Cerebellar nuclear complex (tissue), 1 donor: ENCODE data around the gene LTBP2.

Experiments used
- DNase-seq, 2 experiments: peaks; one replicate each; lab custom pipeline; 2025; lab: John Stamatoyannopoulos, UW

Gene LTBP2

GRCh38 chr14:74638066-74638465 lies 26.0 kb upstream of the LTBP2 start:
- DNase-seq, result no peak

GRCh38 chr14:74637178-74637550 lies 25.1 kb upstream of the LTBP2 start:
- no peak for DNase-seq

DNA sequence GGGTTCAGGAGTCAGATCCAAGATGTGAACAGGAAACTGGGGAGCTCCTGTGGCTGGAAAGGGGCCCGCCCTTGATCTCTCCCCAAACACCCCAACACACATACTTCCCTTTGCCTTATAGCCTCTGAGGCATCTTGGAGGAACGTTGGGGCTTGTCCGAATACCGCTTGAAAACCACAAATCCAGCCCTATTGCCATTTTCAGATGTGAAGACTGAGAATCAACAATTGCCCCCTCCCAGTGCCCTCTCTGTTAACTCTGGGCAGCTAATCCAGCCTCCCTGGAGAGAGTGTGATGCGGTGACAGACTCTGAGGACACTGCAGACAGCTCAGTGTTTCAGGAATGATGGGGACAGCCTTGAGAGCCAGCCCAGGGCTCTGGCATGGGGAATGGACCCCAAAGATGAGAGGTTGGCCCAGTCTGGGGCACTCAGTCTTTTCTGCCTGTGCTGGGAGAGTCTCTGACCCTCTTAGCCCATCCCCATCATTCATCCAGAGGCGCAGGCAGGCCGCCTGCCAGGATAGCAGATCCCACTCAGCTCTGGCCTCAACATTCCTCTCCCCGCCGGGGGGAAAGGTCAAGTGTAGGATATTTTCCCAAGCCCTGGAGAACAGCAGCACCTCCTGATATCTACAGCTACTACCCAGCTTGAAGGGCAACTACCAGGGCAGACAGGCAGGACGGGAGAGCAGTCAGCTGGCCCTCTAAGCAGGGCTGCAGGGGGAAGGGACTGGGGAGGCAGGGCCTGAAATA lies 24.6 kb upstream of the LTBP2 start:
- no peak for DNase-seq

DNA sequence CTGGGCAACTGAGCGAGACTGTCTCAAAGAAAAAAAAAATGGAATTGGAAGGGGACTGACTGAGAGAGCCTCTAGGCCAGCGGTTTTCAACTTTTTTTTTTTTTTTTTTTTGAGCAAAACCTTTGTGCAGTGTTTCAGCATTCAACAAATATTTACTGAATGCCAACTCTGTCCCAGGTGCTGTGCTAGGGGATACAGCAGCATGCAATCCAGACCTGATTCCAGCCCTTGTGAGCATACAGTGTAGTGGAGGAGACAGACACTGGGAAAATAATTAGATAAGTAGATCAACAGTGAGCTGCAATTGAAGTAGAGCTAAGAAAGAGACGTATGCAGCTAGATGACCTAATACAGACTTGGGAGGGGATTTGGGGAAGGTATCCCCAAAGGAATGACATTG lies 23.8 kb upstream of the LTBP2 start:
- DNase-seq, result no peak

- no peak for DNase-seq
Measured at GRCh38 chr14:74634964-74635363, 22.9 kb upstream of the LTBP2 start.

DNA sequence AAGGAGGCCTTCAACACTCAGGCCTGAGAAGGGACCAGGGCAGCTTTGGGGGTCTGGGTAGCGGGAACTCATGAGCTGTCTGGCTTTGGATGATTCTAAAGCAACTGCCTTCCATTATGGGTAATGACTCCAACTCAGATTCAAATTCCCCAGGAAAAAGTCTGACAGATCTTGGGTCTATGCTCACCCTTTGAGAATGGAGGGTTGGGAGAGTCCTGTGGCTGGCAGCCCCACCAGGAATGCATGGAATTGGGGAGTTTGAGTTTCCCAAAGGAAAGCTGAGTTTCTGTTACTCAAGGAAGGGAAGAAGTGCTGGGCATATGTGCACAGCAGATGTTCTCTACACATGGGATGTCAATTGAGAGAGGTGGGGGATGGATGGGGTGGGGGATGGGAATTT lies 22.4 kb upstream of the LTBP2 start:
- DNase-seq, result no peak

- no peak for DNase-seq
Measured at GRCh38 chr14:74630881-74631690, 19.0 kb upstream of the LTBP2 start.

- no peak for DNase-seq
Measured at GRCh38 chr14:74628418-74628817, 16.4 kb upstream of the LTBP2 start.

GRCh38 chr14:74627076-74627475 lies 15.0 kb upstream of the LTBP2 start:
- no peak for DNase-seq

DNA sequence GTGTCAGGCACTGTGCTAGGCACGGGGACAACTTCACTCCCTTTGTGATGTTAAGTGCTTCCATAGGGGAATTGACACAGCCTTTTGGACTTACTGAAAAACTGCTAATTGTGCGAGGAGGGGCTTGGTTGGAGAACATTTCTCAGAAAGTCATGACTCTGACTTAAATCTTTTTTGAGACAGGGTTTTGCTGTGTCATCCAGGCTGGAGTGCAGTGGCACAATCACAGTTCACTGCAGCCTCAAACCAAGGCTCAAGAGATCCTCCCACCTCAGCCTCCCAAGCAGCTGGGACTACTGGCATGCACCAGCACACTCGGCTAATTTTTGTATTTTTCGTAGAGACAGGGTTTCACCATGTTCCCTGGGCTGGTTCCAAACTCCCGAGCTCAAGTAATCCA lies 10.2 kb upstream of the LTBP2 start:
- no peak for DNase-seq

GRCh38 chr14:74621556-74621955 lies 9.5 kb upstream of the LTBP2 start:
- no peak for DNase-seq

DNA sequence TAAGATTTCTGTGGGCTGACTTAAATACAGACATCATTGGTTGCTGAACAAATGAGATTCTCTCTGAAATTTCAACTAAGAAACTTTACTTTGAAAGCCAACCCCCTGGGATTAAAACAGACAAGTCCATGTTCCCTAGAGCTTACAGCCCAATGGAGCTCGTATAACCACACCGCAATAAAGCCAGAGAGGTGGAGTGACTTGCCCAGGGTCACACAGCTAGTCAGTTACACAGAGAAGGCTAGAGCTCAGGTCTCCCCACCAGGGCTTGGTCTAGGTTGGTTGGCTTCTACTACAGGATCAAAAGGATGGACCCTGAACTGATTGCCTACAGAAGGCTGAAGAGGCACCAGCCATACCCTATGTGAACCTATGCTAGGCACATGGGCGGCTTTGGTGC lies 8.9 kb upstream of the LTBP2 start:
- no peak for DNase-seq

DNA sequence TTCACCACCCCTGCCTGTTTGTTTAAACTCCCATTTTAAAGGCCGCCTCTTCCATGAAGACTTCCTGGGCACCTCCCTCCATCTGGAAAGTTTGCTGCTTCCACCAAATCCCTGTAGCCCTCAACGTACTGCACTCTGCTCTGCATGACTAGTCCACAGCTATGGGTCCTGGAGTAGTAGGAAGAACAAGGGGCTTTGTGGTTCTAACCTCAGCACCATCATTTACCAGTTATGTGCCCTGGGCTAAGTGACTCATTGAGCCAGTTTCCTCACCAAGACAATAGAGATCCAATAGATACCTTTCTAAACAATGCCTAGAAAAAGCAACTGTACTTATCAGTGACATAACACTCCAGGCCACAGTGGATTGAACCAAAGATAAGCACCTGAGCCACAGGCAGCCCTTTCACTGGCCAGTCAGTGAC lies 8.5 kb upstream of the LTBP2 start:
- no peak for DNase-seq

DNA sequence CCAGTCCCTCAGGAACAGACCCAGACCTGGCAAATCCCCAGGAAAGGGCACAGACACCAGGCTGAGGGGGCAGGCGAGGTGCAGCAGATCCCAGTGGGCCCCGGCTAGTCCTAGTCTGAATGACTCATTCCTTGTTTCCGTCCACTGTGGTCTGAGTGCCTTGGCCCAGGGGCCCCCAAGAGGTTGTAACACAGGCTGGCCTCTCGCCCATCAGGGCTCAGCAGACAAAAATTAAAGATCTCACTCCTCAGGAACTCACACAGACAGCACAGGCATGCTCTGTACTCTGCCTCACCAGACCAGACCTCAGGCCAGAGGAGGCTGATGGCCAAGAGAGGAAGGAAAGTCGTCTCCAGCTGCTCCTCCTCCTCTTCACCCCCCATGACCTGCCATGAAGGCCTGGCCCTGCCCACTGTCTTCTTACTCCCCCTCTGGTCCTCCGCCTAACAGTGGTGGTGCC lies 7.7 kb upstream of the LTBP2 start:
- no peak for DNase-seq

- DNase-seq, result no peak
Measured at GRCh38 chr14:74618078-74618952, 6.3 kb upstream of the LTBP2 start.

DNA sequence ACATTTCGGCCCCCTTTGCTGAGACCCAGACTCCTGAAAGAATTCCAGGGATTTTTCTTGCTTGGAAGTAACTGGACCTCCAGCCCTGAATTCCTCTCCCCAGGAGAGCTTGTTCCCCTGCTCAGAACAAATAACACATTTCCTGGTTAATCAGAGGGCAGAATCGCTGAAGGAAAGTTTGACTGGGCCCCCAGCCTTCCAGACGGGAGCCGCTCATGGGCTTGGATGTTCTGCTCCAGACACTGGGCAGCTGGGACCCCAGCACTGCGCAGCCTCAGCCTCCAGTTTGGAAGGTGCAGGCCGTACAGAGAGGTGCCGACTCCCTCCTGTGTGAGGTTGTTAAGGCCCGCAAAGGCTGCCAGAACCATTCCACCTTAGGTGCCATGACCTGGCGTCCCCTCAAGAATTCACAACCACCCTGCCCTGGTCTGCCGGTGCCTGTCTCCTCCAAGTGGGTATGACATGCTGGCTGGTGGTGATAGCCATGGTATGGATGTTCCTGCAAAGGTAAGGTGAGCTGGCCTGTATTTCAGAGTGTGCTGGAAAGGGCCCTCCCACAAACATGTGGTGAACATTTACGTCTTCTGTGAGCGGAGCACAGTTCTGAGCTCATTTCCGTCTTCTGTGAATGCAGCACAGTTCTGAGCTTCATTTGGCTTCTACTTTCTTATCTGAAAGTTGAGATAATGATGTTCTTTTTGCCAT lies 5.1 kb upstream of the LTBP2 start:
- DNase-seq, result no peak

DNA sequence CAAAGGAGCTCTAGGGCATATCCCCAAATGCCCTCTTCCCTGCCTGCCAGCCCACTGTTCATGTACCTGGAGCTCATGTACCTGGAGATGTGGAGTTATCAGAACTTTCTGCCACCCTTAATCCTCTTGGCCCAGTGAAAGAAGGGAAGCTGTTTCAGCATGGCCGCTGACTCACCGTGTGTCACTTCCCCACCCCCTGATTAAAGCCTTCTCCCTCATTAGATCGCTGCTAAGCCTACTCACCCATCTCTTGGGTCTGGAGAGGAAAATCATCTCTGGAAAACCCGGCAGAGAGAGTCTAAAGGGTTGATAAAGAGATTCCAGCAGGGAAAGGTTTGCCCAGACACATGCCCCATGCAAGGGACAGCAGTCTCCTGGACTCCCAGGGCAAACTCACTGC lies 4.5 kb upstream of the LTBP2 start:
- DNase-seq, result no peak

DNA sequence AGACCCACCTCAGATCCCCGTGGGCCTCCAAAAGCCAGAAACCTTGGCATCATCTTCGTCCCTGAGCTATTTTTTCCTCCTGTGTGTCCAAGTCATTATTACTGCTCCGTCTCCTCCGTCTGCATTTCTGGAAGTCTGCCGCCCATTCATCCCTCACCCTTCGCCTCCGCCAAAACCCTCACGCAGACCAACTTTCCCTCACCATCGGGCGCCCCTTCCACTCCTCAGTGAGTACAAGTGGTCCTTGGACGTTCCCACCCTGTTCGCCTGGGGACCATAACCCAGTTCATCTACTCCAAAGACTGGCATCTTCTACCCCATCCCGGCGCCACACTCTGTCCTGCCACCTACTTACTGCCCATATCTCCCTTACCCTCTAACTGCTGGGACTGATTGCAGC lies 3.7 kb upstream of the LTBP2 start:
- no peak for DNase-seq

GRCh38 chr14:74614508-74615495 lies 2.8 kb upstream of the LTBP2 start:
- no peak for DNase-seq

GRCh38 chr14:74613211-74613914 lies 1.3 kb upstream of the LTBP2 start:
- DNase-seq, result no peak
